ENCODE measurements around the gene UBXN4. TPM values are rescaled to one million over a fixed set of nuclear protein-coding genes. Genes with fewer than 3 reads are reported as not detected.

The UBXN4 gene
- total and polyA plus RNA-seq, 2 of the 4 experiments (the other 2 are of a cell fraction): 48.1 to 49.1 TPM

DNA sequence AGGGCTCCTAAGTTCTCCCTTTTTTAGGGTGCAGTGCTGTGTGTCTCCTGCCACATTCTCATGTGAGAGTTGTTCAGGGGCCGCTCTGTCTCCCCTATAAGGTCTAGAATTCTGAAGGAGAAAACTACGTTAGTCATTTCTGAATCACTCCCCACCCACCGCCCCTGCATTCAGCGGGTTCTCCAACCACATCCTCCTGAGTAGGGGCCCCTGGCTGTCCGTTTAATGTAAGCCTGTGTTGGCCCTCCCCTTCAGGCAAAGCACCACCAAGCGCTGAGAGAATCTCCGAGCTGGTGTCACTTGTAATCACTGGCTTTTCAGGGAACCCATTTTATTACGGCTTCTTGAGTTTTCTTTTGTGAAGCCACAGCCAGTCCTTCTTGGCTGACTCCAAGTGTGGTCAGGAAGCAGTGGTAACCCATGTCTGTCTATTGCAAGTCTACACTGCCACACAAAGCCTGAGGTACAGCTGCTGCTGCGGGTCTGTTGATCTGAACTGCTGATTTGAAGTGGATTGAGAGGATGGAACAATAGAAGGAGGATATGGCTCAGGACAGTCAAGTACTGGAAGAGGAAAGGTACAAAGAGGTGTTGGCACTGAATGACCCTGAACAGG is 78.5 kb downstream of the UBXN4 start:
- WGBS, 2 experiments (ENCODE audit: extremely low coverage in 2 of 2, insufficient read length in 1 of 2): 60% methylated on average over 4 of the region's 9 CpGs; no CpG with 5 or more reads in 1 of the 2 experiments
- H2BK15ac ChIP-seq (ENCODE audit: low read depth, low read length): peak overlapping the region; percentile 76; the same call in 2 of the 3 replicates
- peaks cover 6% of the 10 kb centered on the region; the same call in 1 of the 2 replicates for H3K4me1 ChIP-seq (ENCODE audit: control insufficient read depth, insufficient read depth, low read length)
- H3K36me3 ChIP-seq (ENCODE audit: control insufficient read depth, insufficient read depth, low read length): no peaks in the 10 kb centered on the region
- peak overlapping the region; percentile 35; the same call in 1 of the 2 replicates for H3K18ac ChIP-seq (ENCODE audit: low read depth, low read length)
- in situ Hi-C loops (cut with MboI; ENCODE audit: low sequenced_read_pairs) (no loop called here), intact Hi-C loops (cut with micrococcal nuclease) (no loop called here), dilution Hi-C loops (cut with HindIII; ENCODE audit: low sequenced_read_pairs, unreplicated experiment) (no loop called here)
- ChIA-PET CTCF (no interaction called here), POLR2A (ENCODE audit: unreplicated experiment) (no interaction called here)
- no peak overlapping the region; the same call in 1 of the 2 replicates for H2AK5ac ChIP-seq (ENCODE audit: low read depth, low read length)
- peak overlapping the region; percentile 16 for H2BK120ac ChIP-seq (ENCODE audit: low read depth, low read length)
- no peak overlapping the region for H3K9ac ChIP-seq (ENCODE audit: low read depth, low read length)
- H3K9me3 ChIP-seq (ENCODE audit: control insufficient read depth, insufficient read depth, low read length): peaks cover 5% of the 10 kb centered on the region
- no peak overlapping the region for H4K91ac ChIP-seq (ENCODE audit: insufficient read depth, low read depth, low read length)
- peak overlapping the region; percentile 63 for H2AK9ac ChIP-seq (replicated peaks; ENCODE audit: low read depth, low read length, poor library complexity)
- H2BK20ac ChIP-seq (ENCODE audit: low read depth, low read length): peak overlapping the region; percentile 49; the same call in 1 of the 2 replicates
- peak overlapping the region; percentile 30; the same call in 1 of the 2 replicates for H3K4me2 ChIP-seq (ENCODE audit: low read depth, low read length)
- no peak overlapping the region for H3K4me3 ChIP-seq (ENCODE audit: insufficient read depth, low read depth, low read length)
- H2AFZ ChIP-seq (replicated peaks; ENCODE audit: low read length, poor library complexity): peak overlapping the region; percentile 87
- DNase-seq (peak; percentile 72), ATAC-seq (ENCODE audit: low read depth) (peak; percentile 58)
- no peak overlapping the region for H3K56ac ChIP-seq (ENCODE audit: extremely low read depth, insufficient read depth, low read length)
- no peaks in the 10 kb centered on the region for H3K79me1 ChIP-seq (ENCODE audit: low read depth in 1 of 2, low read length in 2 of 2)
- peak overlapping the region; percentile 48; the same call in 1 of the 2 replicates for H3K23ac ChIP-seq (ENCODE audit: low read depth, low read length)
- H2BK5ac ChIP-seq (ENCODE audit: low read depth, low read length, poor library complexity, severe bottlenecking): peak overlapping the region; percentile 4
- BruUV-seq (replicated peaks): no TSS peak
- H3K27me3 ChIP-seq (ENCODE audit: control insufficient read depth, insufficient read depth, low read length): peaks cover under 1% of the 10 kb centered on the region; the same call in 1 of the 2 replicates
- peak overlapping the region; percentile 44; the same call in 1 of the 2 replicates for H3K14ac ChIP-seq (replicated peaks; ENCODE audit: low read depth, low read length)
- no peaks in the 10 kb centered on the region for H3K9me1 ChIP-seq (ENCODE audit: insufficient read depth, low read length)
- TF ChIP-seq MAFK (IDR thresholded peaks at IDR 0.05; ENCODE audit: low read depth, low read length): no peak
- TF ChIP-seq RFX5 (IDR thresholded peaks at IDR 0.05; ENCODE audit: low read depth, low read length): no peak
- TF ChIP-seq RCOR1 (IDR thresholded peaks at IDR 0.05; ENCODE audit: insufficient replicate concordance, low read length): no peak
- no peak for TF ChIP-seq ELK1 (IDR thresholded peaks at IDR 0.05; ENCODE audit: borderline replicate concordance, low read depth, low read length)
- TF ChIP-seq NFE2L2 (IDR thresholded peaks at IDR 0.05; ENCODE audit: low read depth, low read length): no peak
- no peak overlapping the region for H4K5ac ChIP-seq (ENCODE audit: low read depth, low read length)
- H4K20me1 ChIP-seq (ENCODE audit: insufficient read depth, low read length): no peaks in the 10 kb centered on the region
- H3K4ac ChIP-seq (ENCODE audit: low read depth, low read length): peak overlapping the region; percentile 50
- H4K8ac ChIP-seq (ENCODE audit: low read depth in 2 of 2, low read length in 2 of 2): peak overlapping the region in 1 of 2 experiments; percentile 54; a peak in 2 of 4 replicates
- no peak overlapping the region for H3K27ac ChIP-seq (ENCODE audit: insufficient read depth, low read length)

All from IMR-90 (cell line).